Measurements from ENCODE around the gene RHBDL3. TPM values are rescaled to one million over a fixed set of nuclear protein-coding genes. Genes with fewer than 3 reads are reported as not detected.

RHBDL3 gene
- total RNA-seq, 2 experiments from 2014 or later = not detected

DNA sequence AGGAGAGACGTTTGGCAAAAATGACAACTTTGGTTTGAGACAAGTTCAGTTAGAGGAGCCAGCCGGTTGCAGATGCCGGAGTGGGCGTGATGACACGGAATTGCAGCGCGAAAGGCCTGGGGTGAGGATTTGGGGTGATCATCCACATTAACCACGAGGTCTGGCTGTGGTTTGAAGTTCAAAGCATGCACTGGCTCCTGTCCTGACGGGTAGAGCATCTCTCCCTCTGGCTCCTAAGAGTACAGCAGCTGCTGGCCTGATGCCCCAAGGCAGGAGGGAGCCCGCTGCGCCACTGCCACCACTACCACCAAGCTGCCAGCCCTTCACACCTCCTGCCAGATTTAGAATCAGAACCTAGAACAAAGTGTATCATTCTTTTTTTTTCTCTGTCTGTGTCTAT is 3.7 kb downstream of the RHBDL3 start:
- peaks cover 13% of the 10 kb centered on the region for H3K4me1 Mint-ChIP-seq (ENCODE audit: low read depth)

DNA sequence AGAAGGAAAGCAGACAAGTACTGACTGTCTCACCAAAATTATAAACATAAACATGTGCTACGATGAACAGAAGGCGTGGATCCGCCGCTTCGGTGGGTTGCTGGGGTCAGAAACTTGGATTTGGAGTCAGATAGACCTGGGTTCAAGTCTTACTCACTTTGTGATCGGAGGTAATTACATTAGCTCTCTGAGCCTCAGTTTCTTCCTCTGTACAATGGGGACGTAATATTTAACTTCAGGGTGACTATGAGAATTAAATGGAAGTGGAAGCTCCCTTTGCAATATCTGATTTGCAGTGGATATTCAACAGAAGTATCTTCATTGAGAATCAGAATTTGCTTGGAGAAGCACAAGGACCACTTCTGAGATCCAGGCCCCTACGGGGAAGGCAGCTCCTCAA is 6.2 kb downstream of the RHBDL3 start:
- Mint-ChIP-seq H3K4me1 (ENCODE audit: low read depth) (peaks cover 9% of the 10 kb centered on the region), H3K36me3 (ENCODE audit: low read depth) (no peaks in the 10 kb centered on the region), H3K27ac (no peak overlapping the region), H3K27me3 (ENCODE audit: low read depth) (peaks cover 34% of the 10 kb centered on the region), H3K4me3 (no peak overlapping the region), H3K9me3 (no peaks in the 10 kb centered on the region)
- CTCF ChIA-PET = interaction anchor here (1.1 kb wide), 1 partner anchor 173 kb away, joined by 5 read pairs; the partner anchor contains the start of gene PSMD11
- DNase-seq = no peak
- intact Hi-C loops (cut with micrococcal nuclease) = no loop called here

More for the DNA sequence above, 3.7 kb downstream of the RHBDL3 start:
- no peaks in the 10 kb centered on the region for H3K36me3 Mint-ChIP-seq (ENCODE audit: low read depth)
- no peaks in the 10 kb centered on the region for H3K9me3 Mint-ChIP-seq
- CTCF ChIA-PET = no interaction called here
- no peak overlapping the region for H3K27ac Mint-ChIP-seq
- intact Hi-C loops (cut with micrococcal nuclease) = no loop called here
- H3K4me3 Mint-ChIP-seq = no peak overlapping the region
- DNase-seq = no peak
- peaks cover 44% of the 10 kb centered on the region for H3K27me3 Mint-ChIP-seq (ENCODE audit: low read depth)

- Mint-ChIP-seq H3K27me3 (ENCODE audit: low read depth) (peaks cover 12% of the 10 kb centered on the region), H3K27ac (no peak overlapping the region), H3K4me3 (no peak overlapping the region), H3K4me1 (ENCODE audit: low read depth) (no peaks in the 10 kb centered on the region), H3K36me3 (ENCODE audit: low read depth) (no peaks in the 10 kb centered on the region), H3K9me3 (no peaks in the 10 kb centered on the region)
- intact Hi-C loops (cut with micrococcal nuclease) = no loop called here
- no peak for DNase-seq
- CTCF ChIA-PET = no interaction called here
Measured at GRCh38 chr17:32274101-32274500, 8.5 kb downstream of the RHBDL3 start.

- no peak overlapping the region for H3K4me3 Mint-ChIP-seq
- H3K27me3 Mint-ChIP-seq (ENCODE audit: low read depth) = peaks cover 7% of the 10 kb centered on the region
- DNase-seq = no peak
- H3K9me3 Mint-ChIP-seq = no peaks in the 10 kb centered on the region
- CTCF ChIA-PET = no interaction called here
- no peaks in the 10 kb centered on the region for H3K4me1 Mint-ChIP-seq (ENCODE audit: low read depth)
- H3K36me3 Mint-ChIP-seq (ENCODE audit: low read depth) = no peaks in the 10 kb centered on the region
- H3K27ac Mint-ChIP-seq = no peak overlapping the region
- intact Hi-C loops (cut with micrococcal nuclease) = no loop called here
Measured at GRCh38 chr17:32274643-32275042, 9.0 kb downstream of the RHBDL3 start.

DNA sequence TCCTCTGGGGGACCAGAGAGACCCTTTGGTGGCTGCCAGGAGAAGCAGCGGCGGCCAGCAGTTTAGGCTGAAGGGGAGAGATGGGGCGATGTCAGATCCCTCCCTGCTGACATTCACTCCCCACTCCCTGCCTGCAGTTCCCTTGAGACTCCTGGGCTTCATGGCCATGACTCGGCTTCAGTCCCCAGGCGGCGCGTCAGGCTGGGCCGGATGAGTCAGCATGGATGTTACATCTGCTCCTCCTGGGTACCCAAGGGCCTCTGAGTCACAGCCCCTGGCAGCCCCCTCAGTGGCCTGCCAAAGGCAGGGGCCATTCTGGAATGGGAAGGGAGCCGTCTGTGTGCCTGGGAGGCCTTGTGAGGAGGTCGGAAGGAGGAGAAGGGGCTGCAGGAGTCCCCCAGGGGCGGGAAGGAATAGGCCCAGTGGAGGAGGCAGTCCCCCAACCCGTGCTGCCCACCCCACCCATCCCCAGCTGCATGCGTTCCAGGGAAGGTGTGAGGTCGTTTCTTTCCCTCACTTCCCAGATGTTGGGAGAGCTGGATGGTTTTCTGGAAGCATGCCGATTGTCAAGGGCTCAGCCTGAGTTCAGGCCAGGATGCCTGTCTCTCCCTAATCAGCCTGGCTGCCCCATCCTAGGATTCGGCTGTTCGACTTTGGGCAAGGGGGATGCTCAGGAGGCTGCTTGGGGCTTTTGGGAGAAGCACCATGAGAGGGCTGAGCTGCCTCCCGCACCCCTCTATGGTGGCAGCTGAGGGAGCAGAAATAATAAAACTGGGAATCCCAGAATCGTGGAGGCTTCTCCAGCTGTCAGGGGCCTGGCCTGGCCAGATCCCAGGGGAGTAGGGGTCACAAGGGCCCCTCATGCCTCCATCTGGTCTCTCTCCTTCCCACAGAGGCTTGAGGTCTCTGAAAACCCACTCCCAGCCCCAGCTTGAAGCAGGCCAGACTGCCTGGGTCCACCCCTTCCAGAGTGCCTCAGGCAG is 9.7 kb downstream of the RHBDL3 start:
- no peak for DNase-seq
- CTCF ChIA-PET = no interaction called here
- H3K4me3 Mint-ChIP-seq = no peak overlapping the region
- no peaks in the 10 kb centered on the region for H3K9me3 Mint-ChIP-seq
- H3K4me1 Mint-ChIP-seq (ENCODE audit: low read depth) = no peaks in the 10 kb centered on the region
- no peaks in the 10 kb centered on the region for H3K36me3 Mint-ChIP-seq (ENCODE audit: low read depth)
- no peak overlapping the region for H3K27ac Mint-ChIP-seq
- intact Hi-C loops (cut with micrococcal nuclease) = no loop called here
- peaks cover 6% of the 10 kb centered on the region for H3K27me3 Mint-ChIP-seq (ENCODE audit: low read depth)

DNA sequence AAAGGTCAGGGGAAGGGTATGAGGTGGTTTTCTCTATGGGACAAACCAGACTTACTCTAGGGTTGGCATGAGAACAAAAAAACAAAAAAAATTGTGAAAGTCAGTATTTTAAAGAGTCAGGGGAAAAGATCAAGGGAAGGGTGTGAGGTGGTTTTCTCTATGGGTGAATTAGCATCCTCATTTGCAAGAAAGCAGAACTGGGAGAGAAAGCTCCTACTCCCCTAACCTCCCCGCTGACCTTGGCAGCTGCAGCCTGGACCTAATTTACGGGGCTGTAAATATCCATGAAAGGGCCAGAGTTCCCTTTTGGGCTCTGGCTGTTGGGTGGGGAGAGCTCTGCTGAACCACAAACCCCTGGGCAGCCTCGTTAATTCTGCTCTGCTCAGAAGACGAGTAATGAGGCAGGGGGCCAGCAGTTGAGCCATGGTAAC is 10.6 kb downstream of the RHBDL3 start:
- no peak overlapping the region for H3K4me3 Mint-ChIP-seq
- peaks cover 6% of the 10 kb centered on the region for H3K27me3 Mint-ChIP-seq (ENCODE audit: low read depth)
- no peaks in the 10 kb centered on the region for H3K36me3 Mint-ChIP-seq (ENCODE audit: low read depth)
- CTCF ChIA-PET = no interaction called here
- no peak overlapping the region for H3K27ac Mint-ChIP-seq
- DNase-seq = no peak
- intact Hi-C loops (cut with micrococcal nuclease) = no loop called here
- no peaks in the 10 kb centered on the region for H3K9me3 Mint-ChIP-seq
- no peaks in the 10 kb centered on the region for H3K4me1 Mint-ChIP-seq (ENCODE audit: low read depth)

DNA sequence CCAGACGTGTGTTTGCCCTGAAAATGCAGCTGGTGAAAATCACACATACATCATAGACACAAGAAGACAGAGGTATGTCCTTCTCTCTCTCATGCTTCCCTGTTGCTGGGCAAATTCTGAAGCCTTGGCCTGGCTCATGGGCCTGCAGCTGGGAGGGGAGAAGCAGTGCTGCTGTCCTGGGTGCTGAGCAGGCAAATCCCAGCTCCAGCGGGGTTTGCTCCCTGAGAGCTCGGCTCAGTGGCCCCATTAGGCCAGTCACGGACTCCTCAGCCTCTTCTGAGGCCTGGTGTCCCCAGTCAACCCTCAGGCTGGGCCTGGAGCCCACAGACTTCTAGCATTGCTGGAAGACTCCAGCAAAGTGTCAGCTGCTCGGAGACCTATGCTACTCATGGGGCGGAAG is 11.7 kb downstream of the RHBDL3 start:
- no peaks in the 10 kb centered on the region for H3K9me3 Mint-ChIP-seq
- CTCF ChIA-PET = no interaction called here
- H3K27ac Mint-ChIP-seq = no peak overlapping the region
- H3K4me1 Mint-ChIP-seq (ENCODE audit: low read depth) = no peaks in the 10 kb centered on the region
- H3K27me3 Mint-ChIP-seq (ENCODE audit: low read depth) = peaks cover 5% of the 10 kb centered on the region
- intact Hi-C loops (cut with micrococcal nuclease) = no loop called here
- no peak for DNase-seq
- no peak overlapping the region for H3K4me3 Mint-ChIP-seq
- no peaks in the 10 kb centered on the region for H3K36me3 Mint-ChIP-seq (ENCODE audit: low read depth)

- H3K9me3 Mint-ChIP-seq = no peaks in the 10 kb centered on the region
- H3K4me1 Mint-ChIP-seq (ENCODE audit: low read depth) = no peaks in the 10 kb centered on the region
- DNase-seq = no peak
- H3K27ac Mint-ChIP-seq = no peak overlapping the region
- intact Hi-C loops (cut with micrococcal nuclease) = no loop called here
- H3K4me3 Mint-ChIP-seq = no peak overlapping the region
- no peaks in the 10 kb centered on the region for H3K27me3 Mint-ChIP-seq (ENCODE audit: low read depth)
- CTCF ChIA-PET = interaction anchor here (1.3 kb wide), 1 partner anchor 75 kb away, joined by 3 read pairs; no protein-coding TSS in a partner anchor
- H3K36me3 Mint-ChIP-seq (ENCODE audit: low read depth) = no peaks in the 10 kb centered on the region
Measured at GRCh38 chr17:32278815-32279214, 13.2 kb downstream of the RHBDL3 start.

GRCh38 chr17:32279891-32280716 is 14.5 kb downstream of the RHBDL3 start:
- no peak for DNase-seq
- no peak overlapping the region for H3K27ac Mint-ChIP-seq
- H3K4me1 Mint-ChIP-seq (ENCODE audit: low read depth) = no peaks in the 10 kb centered on the region
- CTCF ChIA-PET = no interaction called here
- H3K27me3 Mint-ChIP-seq (ENCODE audit: low read depth) = no peaks in the 10 kb centered on the region
- no peak overlapping the region for H3K4me3 Mint-ChIP-seq
- no peaks in the 10 kb centered on the region for H3K36me3 Mint-ChIP-seq (ENCODE audit: low read depth)
- intact Hi-C loops (cut with micrococcal nuclease) = no loop called here
- no peaks in the 10 kb centered on the region for H3K9me3 Mint-ChIP-seq

DNA sequence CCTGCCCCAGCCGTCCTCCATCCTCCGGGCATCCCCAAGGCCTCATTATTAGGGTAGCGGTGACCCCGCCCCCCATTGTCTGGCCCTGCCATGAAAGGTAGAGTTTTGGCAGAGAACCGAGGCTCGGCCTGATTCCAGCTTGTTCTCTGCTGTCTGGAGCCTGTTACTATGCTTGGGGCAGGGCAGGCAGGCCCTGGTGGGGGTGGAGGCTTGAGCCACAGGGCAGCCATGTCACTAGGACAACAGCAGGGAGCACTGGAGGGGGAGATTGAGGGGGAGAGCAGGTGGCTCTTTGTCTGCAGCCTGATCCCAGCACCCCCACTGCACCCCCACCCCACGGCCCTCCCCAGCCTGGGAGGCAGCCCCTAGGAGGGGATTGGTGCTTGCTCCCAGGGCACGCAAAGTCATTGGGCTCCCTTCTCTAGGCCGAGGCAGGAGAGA is 15.4 kb downstream of the RHBDL3 start:
- CTCF ChIA-PET = no interaction called here
- H3K36me3 Mint-ChIP-seq (ENCODE audit: low read depth) = no peaks in the 10 kb centered on the region
- H3K4me1 Mint-ChIP-seq (ENCODE audit: low read depth) = no peaks in the 10 kb centered on the region
- H3K27ac Mint-ChIP-seq = no peak overlapping the region
- DNase-seq = no peak
- intact Hi-C loops (cut with micrococcal nuclease) = no loop called here
- no peaks in the 10 kb centered on the region for H3K9me3 Mint-ChIP-seq
- H3K27me3 Mint-ChIP-seq (ENCODE audit: low read depth) = no peaks in the 10 kb centered on the region
- H3K4me3 Mint-ChIP-seq = no peak overlapping the region

DNA sequence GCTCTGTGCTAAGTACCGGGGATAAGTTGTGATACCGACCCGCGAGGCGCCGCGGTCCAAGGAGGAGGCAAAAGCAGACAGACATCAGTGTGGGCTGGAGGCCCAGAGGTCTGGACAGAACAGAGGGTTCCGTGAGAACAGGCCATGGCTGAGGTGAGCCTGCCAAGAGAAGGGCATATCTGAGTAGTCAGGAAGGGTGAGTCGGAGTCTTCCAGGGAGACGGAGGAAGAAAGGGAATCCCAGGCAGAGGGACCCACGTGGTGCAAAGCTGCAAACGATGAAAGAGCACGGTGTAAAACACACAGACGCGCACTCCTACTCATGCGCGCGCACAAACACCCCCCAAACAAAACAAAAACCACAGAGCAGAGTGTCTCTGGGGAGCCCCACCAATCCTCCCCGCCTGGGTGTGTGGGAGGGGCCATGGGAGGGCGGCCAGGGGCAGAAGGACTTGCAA is 18.1 kb downstream of the RHBDL3 start:
- intact Hi-C loops (cut with micrococcal nuclease) = no loop called here
- DNase-seq = no peak
- CTCF ChIA-PET = no interaction called here
- H3K36me3 Mint-ChIP-seq (ENCODE audit: low read depth) = no peaks in the 10 kb centered on the region
- H3K27me3 Mint-ChIP-seq (ENCODE audit: low read depth) = peaks cover 5% of the 10 kb centered on the region
- H3K4me3 Mint-ChIP-seq = no peak overlapping the region
- H3K27ac Mint-ChIP-seq = no peak overlapping the region
- H3K9me3 Mint-ChIP-seq = no peaks in the 10 kb centered on the region
- H3K4me1 Mint-ChIP-seq (ENCODE audit: low read depth) = no peaks in the 10 kb centered on the region

GRCh38 chr17:32285306-32285705 is 19.7 kb downstream of the RHBDL3 start:
- intact Hi-C loops (cut with micrococcal nuclease) = no loop called here
- Mint-ChIP-seq H3K36me3 (ENCODE audit: low read depth) (no peaks in the 10 kb centered on the region), H3K4me1 (ENCODE audit: low read depth) (no peaks in the 10 kb centered on the region), H3K27ac (no peak overlapping the region), H3K4me3 (no peak overlapping the region), H3K9me3 (no peaks in the 10 kb centered on the region), H3K27me3 (ENCODE audit: low read depth) (peaks cover 5% of the 10 kb centered on the region)
- no peak for DNase-seq
- CTCF ChIA-PET = no interaction called here
